ENCODE measurements around the gene LTA.

DNA sequence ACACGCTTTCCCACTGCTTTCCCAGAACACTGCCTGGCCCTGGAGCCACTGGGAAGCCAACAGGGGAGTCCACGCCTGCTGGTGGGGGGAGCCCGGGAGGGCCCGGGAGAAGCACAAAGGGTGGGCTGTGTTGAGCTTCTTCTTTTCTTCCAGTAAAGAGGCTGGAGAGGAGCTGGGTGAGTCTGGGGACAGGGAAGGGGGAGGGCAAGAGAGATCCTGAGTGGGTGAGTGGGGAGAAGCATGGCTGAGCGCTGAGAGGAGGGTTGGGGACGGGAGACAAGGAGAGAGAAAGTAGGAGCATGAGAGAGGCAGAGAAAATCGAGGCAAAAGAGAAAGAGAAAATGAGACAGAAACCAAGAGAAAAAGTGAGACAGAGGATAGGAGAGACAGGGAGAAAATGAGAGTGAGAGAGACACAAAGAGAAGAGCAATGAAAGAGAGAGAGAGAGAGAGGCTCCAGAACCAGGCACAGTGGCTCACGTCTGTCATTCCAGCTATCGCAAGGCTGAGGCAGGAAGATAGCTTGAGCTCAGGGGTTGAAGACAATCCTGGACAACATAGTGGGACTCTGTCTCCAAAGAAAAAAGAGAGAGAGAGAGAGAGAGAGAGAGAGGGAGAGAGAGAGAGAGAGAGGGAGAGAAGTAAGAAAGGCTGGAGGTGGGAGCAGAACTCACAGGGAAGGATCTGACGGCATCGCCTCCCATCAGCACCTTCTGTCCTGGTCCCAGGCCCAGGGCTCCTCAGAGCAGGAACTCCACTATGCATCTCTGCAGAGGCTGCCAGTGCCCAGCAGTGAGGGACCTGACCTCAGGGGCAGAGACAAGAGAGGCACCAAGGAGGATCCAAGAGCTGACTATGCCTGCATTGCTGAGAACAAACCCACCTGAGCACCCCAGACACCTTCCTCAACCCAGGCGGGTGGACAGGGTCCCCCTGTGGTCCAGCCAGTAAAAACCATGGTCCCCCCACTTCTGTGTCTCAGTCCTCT, 16.0 kb downstream of the LTA start:
- TF ChIP-seq, protein P1, sequence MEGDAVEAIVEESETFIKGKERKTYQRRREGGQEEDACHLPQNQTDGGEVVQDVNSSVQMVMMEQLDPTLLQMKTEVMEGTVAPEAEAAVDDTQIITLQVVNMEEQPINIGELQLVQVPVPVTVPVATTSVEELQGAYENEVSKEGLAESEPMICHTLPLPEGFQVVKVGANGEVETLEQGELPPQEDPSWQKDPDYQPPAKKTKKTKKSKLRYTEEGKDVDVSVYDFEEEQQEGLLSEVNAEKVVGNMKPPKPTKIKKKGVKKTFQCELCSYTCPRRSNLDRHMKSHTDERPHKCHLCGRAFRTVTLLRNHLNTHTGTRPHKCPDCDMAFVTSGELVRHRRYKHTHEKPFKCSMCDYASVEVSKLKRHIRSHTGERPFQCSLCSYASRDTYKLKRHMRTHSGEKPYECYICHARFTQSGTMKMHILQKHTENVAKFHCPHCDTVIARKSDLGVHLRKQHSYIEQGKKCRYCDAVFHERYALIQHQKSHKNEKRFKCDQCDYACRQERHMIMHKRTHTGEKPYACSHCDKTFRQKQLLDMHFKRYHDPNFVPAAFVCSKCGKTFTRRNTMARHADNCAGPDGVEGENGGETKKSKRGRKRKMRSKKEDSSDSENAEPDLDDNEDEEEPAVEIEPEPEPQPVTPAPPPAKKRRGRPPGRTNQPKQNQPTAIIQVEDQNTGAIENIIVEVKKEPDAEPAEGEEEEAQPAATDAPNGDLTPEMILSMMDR (IDR thresholded peaks at IDR 0.05), result no peak
- TF ChIP-seq POLR2AphosphoS5 (IDR thresholded peaks at IDR 0.05; ENCODE audit: low read depth, low read length), result no peak

Measured in Panc1 (cell line).